UCSD-AML1 (cell line): ENCODE data around the gene ROM1.
"Not testable (repeated sequence)": the region's sequence is repeated elsewhere in the genome, so short reads cannot be mapped to it uniquely, and the experiment has no call there.

Source experiments
- DNase-seq: peaks from one replicate; lab custom pipeline; 2025; ENCODE audit not compliant: unreplicated experiment; lab: John Stamatoyannopoulos, UW

Gene ROM1

DNA sequence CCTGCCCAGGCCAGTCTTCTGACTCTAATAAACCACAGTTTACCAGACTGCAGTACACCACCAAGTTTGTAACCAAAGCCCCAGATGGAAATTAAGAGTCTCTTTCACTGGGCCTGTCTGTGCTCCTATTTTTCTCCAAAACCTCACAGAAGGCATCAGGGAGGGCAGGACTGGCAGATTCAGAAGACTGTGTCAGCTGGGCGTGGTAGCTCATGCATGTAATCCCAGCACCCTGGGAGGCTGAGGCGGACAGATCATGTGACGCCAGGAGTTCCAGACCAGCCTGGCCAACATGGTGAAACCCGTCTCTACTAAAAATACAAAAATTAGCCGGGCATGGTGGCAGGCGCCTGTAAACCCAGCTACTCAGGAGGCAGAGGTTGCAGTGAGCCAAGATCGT lies 27.7 kb upstream of the ROM1 start:
- not testable (repeated sequence) for DNase-seq

DNA sequence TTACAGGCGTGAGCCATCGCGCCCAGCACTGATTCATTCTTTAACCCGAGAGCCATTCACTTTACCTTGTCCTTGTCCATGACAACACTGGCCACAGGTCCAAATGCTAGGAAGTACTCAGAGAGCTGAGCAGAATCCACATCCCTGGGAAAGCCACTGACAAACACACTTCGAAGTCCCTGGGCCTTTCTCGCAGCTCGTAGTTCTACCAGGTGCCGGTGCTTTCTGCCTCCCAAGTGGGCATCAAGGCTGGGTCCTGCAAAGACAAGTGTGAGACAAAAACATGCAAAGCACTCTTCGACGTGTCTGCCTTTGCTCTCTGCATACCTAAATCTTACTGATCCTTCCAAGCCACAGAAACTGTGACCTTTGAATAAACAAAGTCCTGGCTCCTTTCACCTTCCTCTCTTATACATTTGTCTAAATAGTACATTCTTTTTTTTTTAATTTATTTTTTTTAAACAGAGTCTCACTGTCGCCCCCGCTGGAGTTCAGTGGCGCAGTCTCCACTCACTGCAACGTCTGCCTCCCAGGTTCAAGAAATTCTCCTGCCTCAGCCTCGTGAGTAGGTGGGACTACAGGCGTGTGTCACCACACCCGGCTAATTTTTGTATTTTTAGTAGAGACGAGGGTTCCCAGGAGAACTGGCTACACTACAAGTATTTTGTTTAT lies 24.0 kb upstream of the ROM1 start:
- DNase-seq = peak; percentile 20

DNA sequence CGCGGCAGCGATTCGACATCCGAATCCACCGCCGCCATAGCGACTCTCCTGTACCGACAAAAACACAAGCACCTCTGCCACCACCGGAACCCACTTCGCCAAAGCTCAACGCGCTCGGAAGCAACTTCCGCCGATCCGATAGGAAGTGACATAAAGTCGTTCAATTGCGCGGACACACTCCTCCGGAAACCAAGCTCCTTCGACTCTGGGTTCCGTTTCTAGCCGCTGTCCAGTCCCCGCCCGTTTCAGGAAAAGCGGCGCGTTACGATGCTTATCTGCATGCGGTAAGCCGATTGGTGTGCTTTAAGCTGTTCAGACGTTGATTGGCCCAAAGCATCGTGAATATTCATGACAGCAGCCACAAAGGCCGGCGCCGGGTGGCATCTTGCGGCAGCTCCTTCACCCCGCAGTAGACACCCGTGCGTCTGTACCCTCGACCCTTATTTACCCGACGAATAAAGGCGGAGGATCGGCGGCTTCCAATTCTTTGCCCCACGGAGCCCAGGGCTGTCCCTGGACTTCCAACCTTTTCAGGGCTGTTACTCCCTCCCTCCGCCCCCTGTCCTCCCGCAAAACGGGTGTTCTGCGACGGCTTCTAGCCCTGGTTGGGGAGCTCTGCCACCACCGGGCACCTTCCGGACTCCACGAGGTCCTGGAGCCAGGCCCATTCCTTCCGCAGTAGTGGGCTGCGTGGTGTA lies 21.5 kb upstream of the ROM1 start, which contains the start of gene TUT1:
TUT1 (minus strand) TSS at position 76 of the 698 bp plus-strand sequence; CDS start at position 38, 38 bp downstream.
- DNase-seq = peak; percentile 98

DNA sequence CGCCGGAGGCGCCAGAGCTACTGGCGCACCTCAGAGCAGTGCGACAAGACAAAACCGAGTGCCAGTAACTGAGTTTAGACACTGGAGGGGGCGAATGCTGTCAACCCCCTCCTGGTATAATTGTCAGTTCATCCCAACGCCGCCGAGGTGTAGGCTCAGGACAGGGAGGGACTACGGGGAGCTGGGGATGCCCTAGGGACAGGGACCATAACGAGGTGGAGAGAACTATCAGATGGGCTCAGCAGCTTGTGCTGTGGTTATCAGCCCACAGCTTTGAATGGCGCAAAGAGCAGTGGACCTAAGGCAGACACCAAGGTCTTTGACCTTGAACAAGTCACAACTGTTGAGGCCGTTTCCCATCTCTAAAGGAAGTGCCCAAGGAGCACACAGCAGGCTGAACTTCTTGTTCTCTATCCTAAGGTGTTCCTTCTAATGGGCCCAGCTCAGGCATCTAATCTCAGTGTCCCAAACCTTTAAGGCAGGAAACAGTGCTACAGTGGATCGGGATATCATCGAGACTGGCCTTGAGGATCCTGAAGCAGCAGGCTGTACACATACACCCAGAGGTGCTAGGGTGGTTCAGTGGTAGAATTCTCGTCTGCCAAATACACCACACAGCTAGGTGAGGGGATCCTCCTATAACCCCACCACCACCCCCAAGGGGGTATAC lies 20.8 kb upstream of the ROM1 start:
- DNase-seq = no peak

DNA sequence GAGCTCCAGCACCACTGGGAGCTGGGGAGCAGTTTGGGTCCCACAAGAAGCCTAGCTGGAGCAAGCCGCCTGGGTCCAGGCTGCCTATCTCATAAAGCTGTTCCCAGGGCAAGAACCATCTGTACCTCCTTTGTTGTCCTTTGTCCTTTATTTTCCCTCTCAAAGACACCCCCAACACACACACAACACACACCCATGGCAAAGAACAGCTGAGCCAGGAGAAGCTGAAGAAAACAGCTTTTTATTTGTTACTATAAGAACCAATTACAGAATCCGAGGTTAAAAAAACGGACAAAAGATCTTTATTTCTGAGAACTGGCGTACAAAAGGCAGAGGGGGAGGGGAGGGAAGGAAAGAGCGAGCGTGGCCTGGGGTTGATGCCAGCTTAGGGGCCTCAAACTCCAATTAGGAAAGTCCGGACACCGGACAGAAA lies 20.1 kb upstream of the ROM1 start:
- DNase-seq = no peak

DNA sequence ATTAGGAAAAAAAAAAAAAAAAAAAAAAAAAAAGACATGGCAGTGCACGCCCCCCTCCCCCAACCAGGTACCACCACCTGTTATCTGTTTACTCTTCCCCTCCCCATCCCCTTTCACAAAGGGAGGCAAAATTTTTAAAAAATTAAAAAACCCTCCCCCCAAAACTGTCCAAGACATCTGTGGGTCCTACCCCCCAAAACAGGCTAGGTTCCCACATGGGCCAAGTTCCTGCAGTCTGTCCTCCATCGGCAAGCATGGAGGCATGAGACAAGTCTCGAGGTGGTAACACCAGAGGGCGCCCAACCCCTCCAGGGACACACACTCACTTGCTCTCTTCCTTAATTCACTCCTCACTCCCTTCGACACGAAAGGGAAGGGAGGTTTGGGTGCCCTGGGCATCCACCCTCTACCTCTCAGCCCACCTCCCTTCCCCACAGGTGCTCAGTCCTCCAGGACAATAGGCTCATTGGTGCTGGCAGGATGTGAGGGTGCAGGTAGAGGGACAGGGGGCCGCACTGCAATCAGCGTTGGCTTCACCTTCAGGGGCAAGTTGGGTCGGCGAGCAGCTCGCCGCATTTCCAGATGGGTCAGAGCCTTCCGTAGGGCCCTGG lies 19.5 kb upstream of the ROM1 start:
- DNase-seq = peak; percentile 82

DNA sequence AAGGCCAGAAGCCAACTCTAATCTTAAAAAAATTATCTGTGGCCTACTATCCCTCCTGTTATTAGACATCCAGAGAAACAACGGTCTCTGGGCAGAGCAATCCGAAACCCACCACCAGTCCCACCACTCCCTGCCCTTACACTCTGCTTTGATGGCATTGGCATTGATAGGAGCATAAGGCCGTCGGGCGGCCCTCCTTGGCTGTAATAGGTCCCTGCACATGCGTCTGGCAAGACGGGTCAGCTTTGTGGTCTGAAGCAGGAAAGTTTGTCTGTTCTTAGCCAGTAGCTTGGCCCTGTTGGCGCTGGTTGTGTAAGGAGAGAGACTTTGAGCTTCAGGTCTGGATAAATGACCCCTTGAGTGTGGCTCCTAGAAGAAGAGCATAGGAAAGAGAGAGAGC lies 17.9 kb upstream of the ROM1 start:
- DNase-seq = no peak

DNA sequence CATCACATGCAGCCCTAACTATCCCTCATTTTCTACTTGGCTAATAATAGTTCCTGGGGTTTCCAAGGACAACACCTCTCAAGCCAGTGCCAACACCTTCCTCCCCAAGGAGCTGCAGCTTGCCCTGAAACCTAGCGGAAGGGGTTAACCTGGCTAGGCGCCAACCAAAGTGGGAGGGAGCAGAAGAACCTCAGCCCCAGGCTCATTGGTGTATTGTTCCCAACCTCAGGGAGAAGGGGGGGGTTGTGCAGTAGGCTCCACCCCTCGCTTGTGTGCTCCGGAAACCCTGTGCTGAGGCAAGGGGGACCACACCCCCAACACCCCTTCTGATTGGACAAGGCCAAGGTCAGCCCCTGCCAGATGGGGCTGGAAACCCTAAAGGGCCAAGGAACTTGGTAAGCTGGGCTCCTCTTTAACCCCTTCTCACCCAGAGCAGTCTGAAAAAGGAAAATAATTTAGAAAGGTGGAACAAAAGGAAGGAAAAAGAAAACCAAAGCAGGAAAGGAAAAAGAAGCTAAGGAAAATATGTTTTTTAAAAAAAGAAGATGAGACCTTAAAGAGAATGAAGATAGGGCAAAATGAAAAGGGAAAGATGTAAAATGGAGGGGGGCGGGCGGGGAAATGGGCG lies 13.9 kb upstream of the ROM1 start:
- DNase-seq = peak; percentile 97

DNA sequence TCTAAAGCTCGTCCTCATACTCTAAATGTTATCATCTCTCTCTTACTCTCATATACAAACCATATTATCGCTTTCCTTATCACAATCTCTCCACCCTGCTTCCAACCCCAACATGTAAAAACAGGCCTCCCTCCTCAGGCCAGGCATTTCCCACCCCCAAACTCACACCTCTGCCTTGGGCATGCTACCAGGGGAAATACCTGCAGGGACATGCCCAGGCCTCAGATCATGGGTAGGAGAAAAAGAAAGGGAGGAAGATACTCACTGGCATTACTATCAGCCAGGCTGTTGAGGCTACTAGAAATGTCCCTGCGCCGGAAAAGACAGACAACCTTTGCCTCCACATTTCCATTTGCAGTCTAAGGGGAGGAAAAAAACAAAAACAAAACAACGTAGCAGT lies 13.2 kb upstream of the ROM1 start:
- no peak for DNase-seq

DNA sequence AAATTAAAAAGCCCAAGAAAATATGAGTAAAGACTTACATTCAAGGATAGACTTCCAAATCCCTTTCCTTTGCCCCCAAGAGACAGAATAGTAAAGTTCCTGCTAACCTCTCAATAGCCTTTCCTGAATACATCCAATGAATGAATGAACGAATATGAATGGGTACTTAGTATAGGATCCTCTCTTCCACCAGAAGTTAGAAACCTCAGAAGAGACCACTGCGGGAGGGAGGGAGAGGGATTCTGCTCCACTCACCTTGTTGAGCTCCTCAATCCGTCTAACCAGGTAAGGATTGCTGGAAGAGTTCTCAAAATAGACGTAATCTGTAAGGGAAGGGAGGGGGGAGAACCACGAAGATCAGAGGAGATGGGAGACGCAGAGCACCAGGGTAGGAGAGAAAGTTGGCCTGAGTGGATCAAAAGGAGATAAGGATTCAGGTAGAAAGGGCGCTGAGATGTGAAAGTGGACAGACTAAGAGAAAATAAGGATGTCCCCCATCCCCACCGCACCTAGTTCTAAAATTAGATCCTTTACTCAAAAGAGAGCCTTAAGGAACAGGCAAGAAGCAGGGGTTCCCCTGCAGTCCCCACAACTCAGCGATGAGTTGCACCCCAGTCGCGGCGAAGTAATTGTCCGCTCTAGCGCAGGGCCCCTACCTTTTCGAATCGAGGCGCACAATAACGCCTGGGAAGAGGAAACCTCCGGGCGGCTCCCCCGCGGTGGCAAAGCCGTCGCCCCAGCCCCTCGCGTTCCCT lies 12.5 kb upstream of the ROM1 start:
- no peak for DNase-seq

DNA sequence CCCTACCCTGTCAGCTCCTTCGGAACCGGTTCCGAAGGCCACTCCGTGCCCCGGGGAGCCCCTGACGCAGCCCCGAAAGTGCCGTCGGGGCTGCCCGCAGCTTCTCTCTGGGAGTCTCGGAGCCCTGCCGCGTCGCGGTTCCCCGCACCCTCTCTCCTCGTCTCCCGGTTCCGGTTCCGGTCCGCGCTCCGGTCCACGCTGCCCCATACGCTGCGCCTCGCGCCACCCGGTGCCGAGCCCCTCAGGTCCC lies 12.0 kb upstream of the ROM1 start:
- DNase-seq = peak; percentile 63

DNA sequence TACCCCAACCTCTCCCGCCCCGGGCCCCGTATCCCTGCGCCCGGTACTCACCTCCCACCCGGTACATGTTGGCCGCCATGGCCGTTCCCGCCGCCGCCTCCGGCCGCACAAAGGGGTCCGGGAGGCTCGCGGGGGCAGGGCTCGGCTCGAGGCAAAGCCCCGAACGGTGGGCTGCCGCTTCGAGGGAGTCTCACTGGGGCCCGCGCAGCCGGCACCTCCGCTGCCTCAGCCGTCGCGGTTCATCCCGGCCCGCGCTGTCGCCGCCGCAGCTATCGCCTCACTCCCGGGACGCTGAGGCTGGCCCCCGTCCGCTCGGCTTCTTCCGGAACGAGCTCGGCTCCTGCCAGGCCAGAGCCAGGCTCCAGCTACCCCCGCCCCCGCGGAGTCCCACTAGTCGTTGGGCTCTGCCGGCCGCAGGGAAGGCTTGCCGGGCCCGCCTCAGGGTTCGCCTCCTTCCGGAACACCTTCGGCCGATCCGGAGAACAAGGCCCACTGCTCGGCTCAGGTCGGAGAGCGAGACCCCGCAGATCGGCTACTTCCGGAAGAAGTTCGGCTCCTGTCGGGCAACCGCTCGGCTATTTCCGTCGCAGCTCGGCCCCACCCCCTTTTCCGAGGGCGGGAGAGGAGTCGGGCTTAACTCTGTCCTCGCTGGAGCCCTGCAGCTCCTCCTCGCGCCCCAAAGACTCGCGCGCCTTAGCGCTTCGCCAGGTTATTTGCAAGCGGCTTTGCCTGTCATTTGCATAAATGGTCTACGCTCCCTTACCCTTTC lies 11.5 kb upstream of the ROM1 start, which contains the start of gene MTA2:
MTA2 (minus strand) TSS at position 494 of the 769 bp plus-strand sequence; CDS start at position 79, 415 bp downstream.
- peak; percentile 98 for DNase-seq

DNA sequence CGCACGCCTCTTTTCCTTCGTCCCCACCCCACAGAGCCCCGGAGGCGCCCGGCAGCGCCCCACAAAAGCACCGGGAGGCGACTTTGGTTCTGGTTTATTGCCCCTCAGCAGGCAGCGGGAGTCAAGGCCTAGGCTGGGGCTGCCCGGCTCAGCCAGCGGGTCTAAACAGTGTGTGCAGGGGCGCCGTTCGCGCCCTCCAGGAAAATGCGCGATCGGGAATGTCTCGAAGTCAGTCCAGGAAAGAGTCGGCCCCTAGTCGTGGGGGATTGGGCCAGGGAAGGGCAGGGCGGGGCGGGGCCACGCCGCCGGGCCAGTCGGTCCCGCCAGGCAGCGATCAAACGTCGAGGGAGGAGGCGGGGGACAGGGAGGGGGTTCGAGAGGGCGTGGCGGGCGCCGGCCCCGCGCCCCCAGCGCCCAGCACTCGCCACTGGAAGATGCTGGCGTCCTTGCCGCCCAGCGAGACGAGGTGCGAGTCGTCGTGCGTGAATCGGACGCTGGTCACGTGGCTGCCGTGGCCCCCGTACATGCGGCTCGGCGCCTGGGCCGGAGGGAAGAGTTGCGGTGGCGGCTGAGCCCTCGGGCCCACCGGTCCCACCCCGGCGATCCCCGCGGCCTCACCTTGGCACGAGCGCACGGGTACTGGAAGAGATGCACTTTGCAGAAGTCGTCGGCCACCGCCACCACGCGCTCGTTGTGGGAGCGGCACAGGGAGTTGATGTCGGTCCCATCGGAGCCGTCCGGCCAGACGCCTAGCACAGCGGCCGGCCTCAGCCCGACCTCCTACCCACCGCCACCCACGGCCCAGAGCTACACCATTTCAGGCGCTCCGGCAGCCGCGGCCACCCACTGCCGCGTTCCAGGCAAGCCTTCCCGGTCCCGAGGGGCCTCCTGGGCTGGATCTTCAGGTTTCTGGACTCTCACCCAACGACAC lies 10.7 kb upstream of the ROM1 start:
- no peak for DNase-seq

DNA sequence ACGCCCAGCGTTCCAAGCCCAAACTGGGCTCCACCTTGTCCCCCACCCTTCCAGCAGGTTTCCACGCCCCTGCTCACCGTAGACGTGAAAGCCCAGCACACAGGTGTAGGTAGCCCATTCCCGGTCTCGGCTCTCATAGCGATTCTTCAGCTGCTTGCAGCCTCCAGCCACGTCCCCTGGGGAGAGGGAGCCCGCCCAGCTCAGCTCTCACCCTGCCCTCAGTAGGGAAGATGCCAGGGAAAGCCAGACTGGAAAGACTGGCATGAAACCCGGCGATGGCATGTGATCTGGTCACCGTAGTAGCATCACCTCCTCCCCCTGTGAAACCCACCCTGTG lies 10.0 kb upstream of the ROM1 start:
- DNase-seq = no peak

DNA sequence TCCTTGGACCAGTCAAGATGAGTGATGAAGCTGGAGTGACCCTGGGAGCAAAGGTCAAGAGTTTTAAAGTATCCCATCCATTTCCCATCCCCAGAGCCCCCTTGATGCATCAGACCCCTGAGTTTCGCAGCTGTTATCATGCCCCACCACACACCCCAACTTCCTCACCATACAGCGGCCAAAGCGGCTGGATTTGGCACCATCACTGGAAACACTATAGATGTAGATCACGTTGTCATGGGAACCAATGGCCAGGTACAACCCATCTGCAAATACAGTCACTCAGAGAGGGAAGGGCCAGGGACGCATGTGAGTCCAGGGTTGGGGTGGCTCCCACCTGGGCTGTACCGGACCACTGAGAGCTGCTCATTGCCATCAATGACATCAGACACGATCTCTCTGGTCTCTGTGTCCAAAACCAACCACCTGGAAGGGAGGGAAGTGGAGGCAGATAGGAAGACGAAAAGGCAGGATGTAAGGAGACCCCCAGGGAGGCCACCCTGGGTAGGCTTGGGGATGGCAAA lies 9.2 kb upstream of the ROM1 start:
- DNase-seq = no peak

DNA sequence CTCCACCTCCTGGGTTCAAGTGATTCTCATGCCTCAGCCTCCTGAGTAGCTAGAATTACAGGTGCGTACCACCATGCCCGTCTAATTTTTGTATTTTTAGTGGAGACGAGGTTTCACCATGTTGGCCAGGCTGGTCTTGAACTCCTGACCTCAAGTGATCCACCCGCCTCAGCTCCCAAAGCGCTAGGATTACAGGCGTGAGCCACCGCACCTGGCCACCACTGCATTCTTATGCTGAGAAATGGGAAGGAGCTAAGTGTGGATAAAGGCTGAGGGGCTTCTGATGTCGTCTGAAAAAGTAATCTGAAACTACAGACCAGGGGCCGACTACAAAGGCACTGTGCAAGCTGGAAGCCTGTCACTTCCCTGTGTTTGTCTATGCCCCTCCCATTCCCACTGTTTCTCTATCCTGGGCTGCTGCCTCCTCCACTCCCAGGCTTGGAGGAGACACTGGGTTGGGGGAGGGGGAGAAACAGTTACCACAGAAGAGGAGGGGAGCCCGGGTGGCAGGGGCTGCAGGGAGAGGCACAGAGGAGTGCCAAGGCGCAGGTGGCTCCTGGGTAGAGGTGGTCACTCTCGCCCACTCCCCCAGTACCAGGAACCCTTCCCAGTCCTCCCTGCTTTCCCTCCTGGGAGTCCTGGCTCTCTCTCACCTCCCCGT lies 8.5 kb upstream of the ROM1 start:
- no peak for DNase-seq

DNA sequence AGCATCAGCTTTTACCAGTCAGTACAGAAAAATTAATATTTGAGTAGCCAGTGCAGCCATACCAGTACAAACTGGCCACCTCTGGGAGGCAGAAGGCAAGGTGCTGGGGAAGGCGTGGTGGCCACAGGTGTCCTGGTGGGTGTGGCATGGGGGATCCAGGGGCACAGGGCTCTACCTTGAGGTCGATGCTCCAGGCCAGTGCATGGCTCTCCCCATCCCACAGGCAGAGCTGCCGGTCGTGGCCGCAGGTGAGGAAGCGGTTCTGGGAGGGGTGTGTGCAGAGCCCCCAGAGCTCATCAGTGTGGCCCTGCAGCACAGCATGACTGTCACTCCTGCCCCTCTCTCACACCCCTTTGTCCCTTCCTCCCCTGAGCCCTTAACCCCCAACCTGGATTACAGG lies 7.6 kb upstream of the ROM1 start:
- DNase-seq = no peak

DNA sequence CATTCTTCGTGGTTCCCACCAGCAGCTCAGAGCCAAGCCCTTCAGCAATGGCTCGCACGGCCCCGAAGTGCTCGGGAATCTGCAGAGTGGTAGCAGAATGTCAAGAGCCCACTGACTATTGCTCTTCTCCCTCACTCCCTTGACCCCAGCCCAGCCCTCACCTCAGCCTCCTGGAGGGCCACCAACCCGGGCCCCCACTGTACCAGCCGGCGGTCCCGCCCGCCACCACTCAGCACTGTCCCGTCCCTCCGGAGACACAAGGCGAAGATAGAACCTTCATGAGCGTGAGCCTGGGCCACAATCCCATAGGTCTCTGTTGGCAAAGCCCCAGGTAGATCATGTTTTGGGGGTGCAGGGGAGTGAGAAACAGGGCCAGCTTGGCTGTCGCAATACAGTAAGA lies 7.2 kb upstream of the ROM1 start:
- no peak for DNase-seq
